HL-60 (cell line): ENCODE measurements around the gene KRT14.

Experiments
- GABPA ChIP-seq: IDR thresholded peaks from 2 replicates; pipeline ENCODE4 v1.6.1; 2012; ENCODE audit warnings: low read depth
- POLR2AphosphoS5 ChIP-seq: IDR thresholded peaks from 2 replicates; pipeline ENCODE4 v1.6.1; 2012; ENCODE audit warnings: low read depth
- SPI1 ChIP-seq: IDR thresholded peaks from 2 replicates; pipeline ENCODE4 v1.6.1; 2012; ENCODE audit warnings: low read depth, mild to moderate bottlenecking, borderline replicate concordance
- TF ChIP-seq, protein P1 (sequence below): IDR thresholded peaks from one replicate; pipeline ENCODE4 v1.5.1; 2011; ENCODE audit warnings: low read length, control low read depth, inconsistent platforms; ENCODE audit not compliant: insufficient read depth
- TF ChIP-seq, protein P2 (sequence below): IDR thresholded peaks from 2 replicates; pipeline ENCODE4 v1.6.1; 2012; ENCODE audit warnings: low read depth; ENCODE audit not compliant: insufficient replicate concordance

DNA sequence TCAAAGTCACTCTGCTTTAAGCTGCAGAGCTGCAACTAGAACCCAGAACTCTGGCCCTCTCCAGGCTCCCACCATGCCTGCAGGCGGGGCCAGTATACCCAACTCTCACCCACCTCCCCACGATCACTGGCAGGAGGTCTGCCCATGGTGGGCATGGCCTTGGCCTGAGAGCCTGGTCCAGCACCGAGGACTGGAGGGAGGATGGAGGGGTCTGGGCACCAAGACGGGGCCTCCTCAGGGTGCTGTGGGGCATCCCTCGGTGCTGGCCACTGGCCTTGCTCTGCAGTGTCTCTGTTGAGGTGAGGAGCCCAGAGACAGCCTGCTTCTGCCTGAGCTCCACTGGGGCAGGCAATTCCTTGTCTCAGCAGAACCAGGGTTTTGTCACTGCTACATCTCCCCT, 27.4 kb upstream of the KRT14 start:
- TF ChIP-seq, protein P1, sequence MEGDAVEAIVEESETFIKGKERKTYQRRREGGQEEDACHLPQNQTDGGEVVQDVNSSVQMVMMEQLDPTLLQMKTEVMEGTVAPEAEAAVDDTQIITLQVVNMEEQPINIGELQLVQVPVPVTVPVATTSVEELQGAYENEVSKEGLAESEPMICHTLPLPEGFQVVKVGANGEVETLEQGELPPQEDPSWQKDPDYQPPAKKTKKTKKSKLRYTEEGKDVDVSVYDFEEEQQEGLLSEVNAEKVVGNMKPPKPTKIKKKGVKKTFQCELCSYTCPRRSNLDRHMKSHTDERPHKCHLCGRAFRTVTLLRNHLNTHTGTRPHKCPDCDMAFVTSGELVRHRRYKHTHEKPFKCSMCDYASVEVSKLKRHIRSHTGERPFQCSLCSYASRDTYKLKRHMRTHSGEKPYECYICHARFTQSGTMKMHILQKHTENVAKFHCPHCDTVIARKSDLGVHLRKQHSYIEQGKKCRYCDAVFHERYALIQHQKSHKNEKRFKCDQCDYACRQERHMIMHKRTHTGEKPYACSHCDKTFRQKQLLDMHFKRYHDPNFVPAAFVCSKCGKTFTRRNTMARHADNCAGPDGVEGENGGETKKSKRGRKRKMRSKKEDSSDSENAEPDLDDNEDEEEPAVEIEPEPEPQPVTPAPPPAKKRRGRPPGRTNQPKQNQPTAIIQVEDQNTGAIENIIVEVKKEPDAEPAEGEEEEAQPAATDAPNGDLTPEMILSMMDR = no peak
- TF ChIP-seq GABPA = no peak
- TF ChIP-seq, protein P2, sequence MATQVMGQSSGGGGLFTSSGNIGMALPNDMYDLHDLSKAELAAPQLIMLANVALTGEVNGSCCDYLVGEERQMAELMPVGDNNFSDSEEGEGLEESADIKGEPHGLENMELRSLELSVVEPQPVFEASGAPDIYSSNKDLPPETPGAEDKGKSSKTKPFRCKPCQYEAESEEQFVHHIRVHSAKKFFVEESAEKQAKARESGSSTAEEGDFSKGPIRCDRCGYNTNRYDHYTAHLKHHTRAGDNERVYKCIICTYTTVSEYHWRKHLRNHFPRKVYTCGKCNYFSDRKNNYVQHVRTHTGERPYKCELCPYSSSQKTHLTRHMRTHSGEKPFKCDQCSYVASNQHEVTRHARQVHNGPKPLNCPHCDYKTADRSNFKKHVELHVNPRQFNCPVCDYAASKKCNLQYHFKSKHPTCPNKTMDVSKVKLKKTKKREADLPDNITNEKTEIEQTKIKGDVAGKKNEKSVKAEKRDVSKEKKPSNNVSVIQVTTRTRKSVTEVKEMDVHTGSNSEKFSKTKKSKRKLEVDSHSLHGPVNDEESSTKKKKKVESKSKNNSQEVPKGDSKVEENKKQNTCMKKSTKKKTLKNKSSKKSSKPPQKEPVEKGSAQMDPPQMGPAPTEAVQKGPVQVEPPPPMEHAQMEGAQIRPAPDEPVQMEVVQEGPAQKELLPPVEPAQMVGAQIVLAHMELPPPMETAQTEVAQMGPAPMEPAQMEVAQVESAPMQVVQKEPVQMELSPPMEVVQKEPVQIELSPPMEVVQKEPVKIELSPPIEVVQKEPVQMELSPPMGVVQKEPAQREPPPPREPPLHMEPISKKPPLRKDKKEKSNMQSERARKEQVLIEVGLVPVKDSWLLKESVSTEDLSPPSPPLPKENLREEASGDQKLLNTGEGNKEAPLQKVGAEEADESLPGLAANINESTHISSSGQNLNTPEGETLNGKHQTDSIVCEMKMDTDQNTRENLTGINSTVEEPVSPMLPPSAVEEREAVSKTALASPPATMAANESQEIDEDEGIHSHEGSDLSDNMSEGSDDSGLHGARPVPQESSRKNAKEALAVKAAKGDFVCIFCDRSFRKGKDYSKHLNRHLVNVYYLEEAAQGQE = no peak
- no peak for TF ChIP-seq POLR2AphosphoS5
- no peak for TF ChIP-seq SPI1
